Liver (tissue), 3 donors: Measurements from ENCODE around the gene KDM5B.

Experiments used
- CTCF ChIP-seq: fragments of 150-350 bp; IDR thresholded peaks from 2 replicates; pipeline ENCODE4 v1.5.1; 2017; ENCODE audit warnings: improper control_type of control experiment, low read depth, low read length; ENCODE audit not compliant: missing input control
- FOXA2 ChIP-seq: IDR thresholded peaks from 2 replicates; pipeline ENCODE4 v1.6.1; 2016; ENCODE audit warnings: antibody characterized with exemption
- JUND ChIP-seq, 2 donors: IDR thresholded peaks; 2 replicates each; pipeline ENCODE4 v1.6.1; 2016; ENCODE audit warnings: antibody characterized with exemption in 2 of 2
- SP1 ChIP-seq: IDR thresholded peaks from 2 replicates; pipeline ENCODE4 v1.6.1; 2018; ENCODE audit warnings: antibody characterized with exemption, mild to moderate bottlenecking
- TAF1 ChIP-seq: conservative IDR thresholded peaks from 2 replicates; pipeline ENCODE4 v1.6.1; 2016; ENCODE audit warnings: antibody characterized with exemption, mild to moderate bottlenecking
- YY1 ChIP-seq: IDR thresholded peaks from 2 replicates; pipeline ENCODE4 v1.6.1; 2016; ENCODE audit warnings: antibody characterized with exemption, mild to moderate bottlenecking
- TF ChIP-seq, protein P1 (sequence below): IDR thresholded peaks from 2 replicates; pipeline ENCODE4 v1.6.1; 2016; ENCODE audit warnings: antibody characterized with exemption, mild to moderate bottlenecking
- TF ChIP-seq, protein P2 (sequence below): IDR thresholded peaks from 2 replicates; pipeline ENCODE4 v1.6.1; 2016; ENCODE audit warnings: antibody characterized with exemption
- donor health status: healthy.
- donor health status: healthy.

GRCh38 chr1:202687370-202687769 is 120.9 kb downstream of the KDM5B start:
- TF ChIP-seq CTCF (no peak), FOXA2 (no peak), YY1 (no peak), TAF1 (no peak), JUND (IDR thresholded peaks at IDR 0.05) (no peak), SP1 (no peak)
- TF ChIP-seq, protein P1, sequence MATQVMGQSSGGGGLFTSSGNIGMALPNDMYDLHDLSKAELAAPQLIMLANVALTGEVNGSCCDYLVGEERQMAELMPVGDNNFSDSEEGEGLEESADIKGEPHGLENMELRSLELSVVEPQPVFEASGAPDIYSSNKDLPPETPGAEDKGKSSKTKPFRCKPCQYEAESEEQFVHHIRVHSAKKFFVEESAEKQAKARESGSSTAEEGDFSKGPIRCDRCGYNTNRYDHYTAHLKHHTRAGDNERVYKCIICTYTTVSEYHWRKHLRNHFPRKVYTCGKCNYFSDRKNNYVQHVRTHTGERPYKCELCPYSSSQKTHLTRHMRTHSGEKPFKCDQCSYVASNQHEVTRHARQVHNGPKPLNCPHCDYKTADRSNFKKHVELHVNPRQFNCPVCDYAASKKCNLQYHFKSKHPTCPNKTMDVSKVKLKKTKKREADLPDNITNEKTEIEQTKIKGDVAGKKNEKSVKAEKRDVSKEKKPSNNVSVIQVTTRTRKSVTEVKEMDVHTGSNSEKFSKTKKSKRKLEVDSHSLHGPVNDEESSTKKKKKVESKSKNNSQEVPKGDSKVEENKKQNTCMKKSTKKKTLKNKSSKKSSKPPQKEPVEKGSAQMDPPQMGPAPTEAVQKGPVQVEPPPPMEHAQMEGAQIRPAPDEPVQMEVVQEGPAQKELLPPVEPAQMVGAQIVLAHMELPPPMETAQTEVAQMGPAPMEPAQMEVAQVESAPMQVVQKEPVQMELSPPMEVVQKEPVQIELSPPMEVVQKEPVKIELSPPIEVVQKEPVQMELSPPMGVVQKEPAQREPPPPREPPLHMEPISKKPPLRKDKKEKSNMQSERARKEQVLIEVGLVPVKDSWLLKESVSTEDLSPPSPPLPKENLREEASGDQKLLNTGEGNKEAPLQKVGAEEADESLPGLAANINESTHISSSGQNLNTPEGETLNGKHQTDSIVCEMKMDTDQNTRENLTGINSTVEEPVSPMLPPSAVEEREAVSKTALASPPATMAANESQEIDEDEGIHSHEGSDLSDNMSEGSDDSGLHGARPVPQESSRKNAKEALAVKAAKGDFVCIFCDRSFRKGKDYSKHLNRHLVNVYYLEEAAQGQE: no peak
- TF ChIP-seq, protein P2, sequence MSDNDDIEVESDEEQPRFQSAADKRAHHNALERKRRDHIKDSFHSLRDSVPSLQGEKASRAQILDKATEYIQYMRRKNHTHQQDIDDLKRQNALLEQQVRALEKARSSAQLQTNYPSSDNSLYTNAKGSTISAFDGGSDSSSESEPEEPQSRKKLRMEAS: no peak
